ENCODE measurements around the gene VDR.
"Not testable (repeated sequence)": the region's sequence is repeated elsewhere in the genome, so short reads cannot be mapped to it uniquely, and the experiment has no call there.

VDR gene

GRCh38 chr12:47828976-47829482, 75.8 kb downstream of the VDR start:
- DNase-seq (ENCODE audit: low read depth in 2 of 2) = no peak

GRCh38 chr12:47828008-47828975, 76.5 kb downstream of the VDR start:
- no peak for DNase-seq (ENCODE audit: low read depth in 2 of 2)

- no peak for DNase-seq (ENCODE audit: low read depth in 2 of 2)
Measured at GRCh38 chr12:47825173-47825639, 79.6 kb downstream of the VDR start.

GRCh38 chr12:47824635-47825034, 80.2 kb downstream of the VDR start:
- no peak for DNase-seq (ENCODE audit: low read depth in 2 of 2)

- no peak for DNase-seq (ENCODE audit: low read depth in 2 of 2)
Measured at GRCh38 chr12:47824198-47824597, 80.6 kb downstream of the VDR start.

- DNase-seq (ENCODE audit: low read depth in 2 of 2) = no peak
Measured at GRCh38 chr12:47823422-47824086, 81.2 kb downstream of the VDR start.

GRCh38 chr12:47822863-47823262, 81.9 kb downstream of the VDR start:
- DNase-seq (ENCODE audit: low read depth in 2 of 2) = no peak

GRCh38 chr12:47822401-47822800, 82.4 kb downstream of the VDR start:
- DNase-seq (ENCODE audit: low read depth in 2 of 2) = no peak

- DNase-seq (ENCODE audit: low read depth in 2 of 2) = no peak
Measured at GRCh38 chr12:47821346-47821706, 83.5 kb downstream of the VDR start.

GRCh38 chr12:47820631-47821345, 84.0 kb downstream of the VDR start:
- no peak for DNase-seq (ENCODE audit: low read depth in 2 of 2)

GRCh38 chr12:47819896-47820630, 84.7 kb downstream of the VDR start, which contains the start of gene HDAC7:
Gene HDAC7, minus strand, starts transcription at chr12:47819903. Its CDS starts 118 bp downstream, at chr12:47819785.
- DNase-seq (ENCODE audit: low read depth in 2 of 2) = peak in 1 of 2 donors; percentile 52

GRCh38 chr12:47819138-47819895, 85.5 kb downstream of the VDR start:
- peak in 1 of 2 donors; percentile 19 for DNase-seq (ENCODE audit: low read depth in 2 of 2)

- no peak for DNase-seq (ENCODE audit: low read depth in 2 of 2)
Measured at GRCh38 chr12:47818467-47819137, 86.2 kb downstream of the VDR start.

GRCh38 chr12:47818007-47818376, 86.8 kb downstream of the VDR start:
- no peak for DNase-seq (ENCODE audit: low read depth in 2 of 2)

- DNase-seq (ENCODE audit: low read depth in 2 of 2) = no peak
Measured at GRCh38 chr12:47817272-47818006, 87.4 kb downstream of the VDR start.

- no peak for DNase-seq (ENCODE audit: low read depth in 2 of 2)
Measured at GRCh38 chr12:47816403-47817271, 88.2 kb downstream of the VDR start.

GRCh38 chr12:47815447-47815846, 89.3 kb downstream of the VDR start:
- not testable (repeated sequence) for DNase-seq (ENCODE audit: low read depth in 2 of 2)

GRCh38 chr12:47814539-47815170, 90.1 kb downstream of the VDR start:
- no peak for DNase-seq (ENCODE audit: low read depth in 2 of 2)

All from stimulated activated CD8-positive, alpha-beta memory T cell treated with anti-CD3 and anti-CD28 coated beads, Interleukin-2, amount 100 ng/mL, for 1 hour (primary cell).